OCI-LY3 (cell line): ENCODE data around the gene SMIM21.

Source experiments
- EZH2phosphoT487 ChIP-seq: fragments of 200-600 bp; shearing (Covaris generic); IDR thresholded peaks from 2 replicates; pipeline ENCODE4 v1.6.1; 2018; ENCODE audit warnings: antibody characterized with exemption, mixed run types, low read depth
- TF ChIP-seq, protein P1 (sequence below): fragments of 200-600, 300-600 bp; sonication (generic); IDR thresholded peaks from 2 replicates; pipeline ENCODE4 v1.5.1; 2014; ENCODE audit warnings: antibody characterized with exemption, low read length, low read depth

DNA sequence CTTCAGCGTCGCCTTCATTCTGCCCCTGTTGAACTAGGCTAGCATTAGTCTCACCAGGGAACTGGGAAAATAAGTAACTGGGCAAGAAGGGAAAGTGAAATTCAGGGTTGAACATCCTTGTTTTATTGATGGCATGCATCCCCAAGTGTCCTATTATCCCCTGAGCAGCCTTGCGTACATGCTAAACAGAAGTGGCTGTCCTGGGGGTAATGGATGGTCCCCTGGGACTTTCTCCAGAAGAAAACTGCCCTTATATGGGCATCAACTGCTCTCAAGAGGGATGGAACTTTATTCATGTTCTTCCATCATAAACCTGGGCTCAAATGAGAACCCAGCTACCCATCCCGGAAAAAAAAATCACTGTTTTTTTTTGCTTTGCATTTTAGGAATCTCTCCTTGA, 11.8 kb upstream of the SMIM21 start:
- TF ChIP-seq, protein P1, sequence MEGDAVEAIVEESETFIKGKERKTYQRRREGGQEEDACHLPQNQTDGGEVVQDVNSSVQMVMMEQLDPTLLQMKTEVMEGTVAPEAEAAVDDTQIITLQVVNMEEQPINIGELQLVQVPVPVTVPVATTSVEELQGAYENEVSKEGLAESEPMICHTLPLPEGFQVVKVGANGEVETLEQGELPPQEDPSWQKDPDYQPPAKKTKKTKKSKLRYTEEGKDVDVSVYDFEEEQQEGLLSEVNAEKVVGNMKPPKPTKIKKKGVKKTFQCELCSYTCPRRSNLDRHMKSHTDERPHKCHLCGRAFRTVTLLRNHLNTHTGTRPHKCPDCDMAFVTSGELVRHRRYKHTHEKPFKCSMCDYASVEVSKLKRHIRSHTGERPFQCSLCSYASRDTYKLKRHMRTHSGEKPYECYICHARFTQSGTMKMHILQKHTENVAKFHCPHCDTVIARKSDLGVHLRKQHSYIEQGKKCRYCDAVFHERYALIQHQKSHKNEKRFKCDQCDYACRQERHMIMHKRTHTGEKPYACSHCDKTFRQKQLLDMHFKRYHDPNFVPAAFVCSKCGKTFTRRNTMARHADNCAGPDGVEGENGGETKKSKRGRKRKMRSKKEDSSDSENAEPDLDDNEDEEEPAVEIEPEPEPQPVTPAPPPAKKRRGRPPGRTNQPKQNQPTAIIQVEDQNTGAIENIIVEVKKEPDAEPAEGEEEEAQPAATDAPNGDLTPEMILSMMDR = no peak
- no peak for TF ChIP-seq EZH2phosphoT487
